Measurements from ENCODE around the gene KLC4. TPM values are rescaled to one million over a fixed set of nuclear protein-coding genes. Genes with fewer than 3 reads are reported as not detected.
A peak's percentile ranks its signal among the peaks of the same experiment; 100 is the strongest.

The KLC4 gene
- total RNA-seq, 2 experiments from 2014 or later: 19.3 to 20.3 TPM

DNA sequence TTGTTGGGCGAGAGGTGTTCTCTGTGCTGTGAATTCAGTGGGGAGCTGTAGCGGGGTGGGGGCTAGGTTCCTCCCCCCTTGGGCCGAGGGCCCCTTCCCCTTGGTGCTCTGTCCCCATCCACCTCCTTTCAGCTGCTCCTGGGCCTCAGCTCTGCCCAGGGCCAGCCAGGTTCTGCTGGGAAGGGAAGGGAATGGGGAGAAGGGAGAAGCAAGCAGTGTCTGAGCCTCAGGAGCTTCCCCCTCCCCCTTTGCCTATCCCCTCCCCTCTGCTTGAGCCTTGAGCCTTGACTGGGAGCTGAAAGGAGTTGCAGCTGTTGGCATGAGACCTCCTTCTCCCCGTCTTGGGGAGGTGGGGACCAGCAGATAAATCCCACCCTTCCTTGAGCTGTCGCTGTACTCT is 38.6 kb upstream of the KLC4 start:
- Mint-ChIP-seq H3K4me3 (peak overlapping the region; percentile 85), H3K4me1 (peaks cover 49% of the 10 kb centered on the region), H3K9me3 (no peaks in the 10 kb centered on the region), H3K36me3 (ENCODE audit: low read depth) (peaks cover 59% of the 10 kb centered on the region), H3K27ac (peak overlapping the region; percentile 79), H3K27me3 (no peaks in the 10 kb centered on the region)
- DNase-seq: no peak
- CTCF ChIA-PET: interaction anchor here (0.9 to 2.3 kb wide), 6 partner anchors 8 to 123 kb away, joined by 3 to 13 read pairs (median 4); partner anchors contain the start of genes KLC4 and MRPL2
- POLR2A ChIA-PET: interaction anchor here (0.9 to 3.8 kb wide), 9 partner anchors 8 to 496 kb away, joined by 3 to 27 read pairs (median 5); partner anchors contain the start of genes CNPY3, CUL7, PEX6 and POLR1C

DNA sequence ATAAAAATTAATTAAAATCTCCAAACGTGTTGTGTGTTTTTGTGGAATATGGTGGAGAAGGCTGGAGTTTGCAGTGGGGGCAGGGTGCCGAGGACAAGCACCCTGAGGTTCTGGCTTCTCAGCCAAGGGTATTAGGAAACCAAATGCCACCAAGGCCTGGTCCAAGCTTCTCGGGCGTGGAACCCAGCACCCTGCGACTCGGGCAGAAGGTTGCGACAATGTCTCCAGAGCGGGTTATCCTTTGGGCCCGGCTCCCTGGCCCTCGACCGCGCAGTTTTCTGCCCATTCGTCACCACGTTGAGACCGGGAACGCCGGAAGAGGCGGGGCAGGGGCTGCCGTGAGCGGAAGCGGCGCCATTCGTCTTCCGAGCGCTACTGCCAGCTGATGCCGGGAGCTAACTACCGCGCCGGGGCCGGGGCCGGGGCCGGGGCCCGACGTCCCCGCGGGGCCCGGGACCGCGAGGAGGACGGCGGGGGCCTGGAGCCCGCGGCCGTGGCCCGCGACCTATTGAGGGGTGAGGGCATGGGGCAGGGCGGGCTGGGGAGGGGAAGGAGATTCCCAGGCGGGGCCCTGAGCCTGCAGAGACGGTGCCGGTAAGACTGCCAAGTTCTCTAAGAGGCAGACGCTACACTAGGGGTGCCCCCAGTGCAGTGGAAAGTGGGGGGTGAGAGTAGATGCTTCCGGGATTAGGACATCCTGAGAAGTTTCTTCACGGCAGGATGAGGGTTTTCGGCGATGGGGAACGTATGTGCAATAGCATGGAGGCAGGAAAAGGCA is 38.0 kb upstream of the KLC4 start, which contains the start of gene RRP36:
Gene RRP36, plus strand, starts transcription at position 354 of the 778 bp plus-strand sequence. Its CDS starts 32 bp downstream, at position 386.
- peaks cover 46% of the 10 kb centered on the region for H3K4me1 Mint-ChIP-seq
- no peaks in the 10 kb centered on the region for H3K27me3 Mint-ChIP-seq
- peaks cover 62% of the 10 kb centered on the region for H3K36me3 Mint-ChIP-seq (ENCODE audit: low read depth)
- H3K4me3 Mint-ChIP-seq: peak within 1 kb of the TSS; percentile 85
- DNase-seq: peak; percentile 63
- no peaks in the 10 kb centered on the region for H3K9me3 Mint-ChIP-seq
- CTCF ChIA-PET: interaction anchor here (0.8 to 2.3 kb wide), 9 partner anchors 8 to 122 kb away, joined by 3 to 13 read pairs (median 3); partner anchors contain the start of genes CNPY3, KLC4, KLHDC3 and MEA1
- POLR2A ChIA-PET: interaction anchor here (0.7 to 3.8 kb wide), 14 partner anchors 7 to 1163 kb away, joined by 3 to 27 read pairs (median 4); partner anchors contain the start of genes CNPY3, CUL7, KLHDC3 and PEX6
- peak within 1 kb of the TSS; percentile 79 for H3K27ac Mint-ChIP-seq

DNA sequence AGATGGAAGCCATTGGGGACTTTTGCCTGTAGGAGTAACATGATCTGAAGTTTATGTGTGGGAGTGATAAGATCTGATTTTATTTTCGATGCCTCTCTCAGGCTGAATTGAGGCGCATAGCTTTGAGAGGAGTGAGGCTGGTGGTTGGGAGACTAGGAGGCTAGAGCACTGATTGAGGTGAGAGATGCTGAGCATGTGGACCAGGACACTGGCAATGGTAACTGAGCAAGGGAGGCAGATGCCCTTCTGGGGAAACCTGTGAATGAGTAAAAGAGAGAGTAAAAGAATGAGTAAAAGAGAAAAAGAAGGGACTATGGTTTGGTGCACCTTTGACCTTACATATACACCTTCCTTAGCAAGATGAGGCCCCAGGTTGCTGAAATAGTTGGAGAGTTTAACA is 35.0 kb upstream of the KLC4 start:
- H3K4me3 Mint-ChIP-seq: peak overlapping the region; percentile 7
- H3K4me1 Mint-ChIP-seq: peaks cover 31% of the 10 kb centered on the region
- ChIA-PET POLR2A (interaction anchor here (0.6 to 1.3 kb wide), 4 partner anchors 10 to 145 kb away, joined by 3 to 5 read pairs (median 4); partner anchors contain the start of genes KLHDC3, MEA1 and PPP2R5D), CTCF (interaction anchor here (0.6 kb wide), 1 partner anchor 395 kb away, joined by 3 read pairs; no protein-coding TSS in a partner anchor)
- no peak for DNase-seq
- peaks cover 59% of the 10 kb centered on the region for H3K36me3 Mint-ChIP-seq (ENCODE audit: low read depth)
- H3K27me3 Mint-ChIP-seq: no peaks in the 10 kb centered on the region
- H3K9me3 Mint-ChIP-seq: no peaks in the 10 kb centered on the region
- H3K27ac Mint-ChIP-seq: peak overlapping the region; percentile 37

DNA sequence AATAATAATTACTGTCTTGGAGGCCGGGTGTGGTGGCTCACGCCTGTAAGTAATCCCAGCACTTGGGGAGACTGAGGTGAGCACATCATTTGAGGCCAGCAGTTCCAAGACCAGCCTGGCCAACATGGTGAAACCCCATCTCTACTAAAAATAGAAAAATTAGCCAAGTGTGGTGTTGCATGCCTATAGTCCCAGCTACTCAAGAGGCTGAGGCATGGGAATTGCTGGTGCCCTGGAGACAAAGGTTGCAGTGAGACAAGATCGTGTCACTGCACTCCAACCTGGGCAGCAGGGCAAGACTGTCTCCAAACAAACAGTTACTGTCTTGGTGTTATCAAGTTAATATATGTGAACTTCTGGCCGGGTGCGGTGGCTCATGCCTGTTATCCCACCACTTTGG is 33.1 kb upstream of the KLC4 start:
- Mint-ChIP-seq H3K4me3 (no peak overlapping the region), H3K36me3 (ENCODE audit: low read depth) (peaks cover 56% of the 10 kb centered on the region), H3K4me1 (peaks cover 24% of the 10 kb centered on the region), H3K9me3 (no peaks in the 10 kb centered on the region), H3K27ac (no peak overlapping the region), H3K27me3 (no peaks in the 10 kb centered on the region)
- DNase-seq: no peak
- ChIA-PET CTCF (interaction anchor here (1.3 kb wide), 1 partner anchor 118 kb away, joined by 3 read pairs; no protein-coding TSS in a partner anchor), POLR2A (interaction anchor here (0.6 kb wide), 1 partner anchor 9 kb away, joined by 4 read pairs; no protein-coding TSS in a partner anchor)

DNA sequence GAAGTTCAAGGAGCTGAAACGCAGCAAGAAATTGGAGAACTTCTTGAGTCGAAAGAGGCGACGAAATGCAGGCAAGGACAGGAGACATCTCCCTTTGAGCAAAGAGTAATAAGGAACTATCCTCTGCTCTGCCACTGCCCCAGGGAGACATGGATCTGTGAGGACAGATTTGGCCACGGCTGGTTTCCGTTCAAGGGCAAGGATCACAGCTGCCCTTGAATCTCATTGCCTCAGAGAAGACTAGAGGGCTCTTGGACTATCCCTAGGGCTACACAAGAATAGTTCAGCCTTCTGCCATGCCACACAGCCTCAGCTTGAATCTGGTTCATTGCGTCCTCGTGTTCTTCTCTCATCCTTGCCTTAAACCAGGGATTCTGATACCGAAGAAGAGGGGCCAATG is 30.3 kb upstream of the KLC4 start:
- ChIA-PET POLR2A (no interaction called here), CTCF (interaction anchor here (1.3 kb wide), 1 partner anchor 115 kb away, joined by 3 read pairs; no protein-coding TSS in a partner anchor)
- Mint-ChIP-seq H3K36me3 (ENCODE audit: low read depth) (peaks cover 67% of the 10 kb centered on the region), H3K27ac (no peak overlapping the region), H3K4me1 (peaks cover 15% of the 10 kb centered on the region), H3K4me3 (no peak overlapping the region), H3K9me3 (no peaks in the 10 kb centered on the region), H3K27me3 (no peaks in the 10 kb centered on the region)
- no peak for DNase-seq

DNA sequence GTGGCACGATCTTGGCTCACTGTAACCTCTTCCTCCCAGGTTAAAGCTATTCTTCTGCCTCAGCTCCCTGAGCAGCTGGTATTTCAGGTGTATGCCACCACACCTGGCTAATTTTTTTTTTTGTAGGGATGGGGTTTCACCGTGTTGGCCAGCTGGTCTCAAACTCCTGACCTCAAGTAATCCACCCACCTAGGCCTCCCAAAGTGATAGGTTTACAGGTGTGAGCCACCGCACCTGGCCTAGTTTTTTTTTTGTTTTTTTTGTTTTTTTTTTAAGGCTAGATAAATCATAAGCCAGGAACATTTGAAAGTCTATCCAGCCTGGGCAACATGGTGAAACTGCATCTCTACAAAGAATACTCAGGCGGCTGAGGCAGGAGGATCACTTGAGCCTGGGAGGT is 27.1 kb upstream of the KLC4 start:
- DNase-seq: no peak
- CTCF ChIA-PET: interaction anchor here (0.5 to 1.7 kb wide), 2 partner anchors 111 to 432 kb away, joined by 3 to 5 read pairs; no protein-coding TSS in a partner anchor
- H3K4me1 Mint-ChIP-seq: peaks cover 5% of the 10 kb centered on the region
- no peaks in the 10 kb centered on the region for H3K9me3 Mint-ChIP-seq
- peaks cover 49% of the 10 kb centered on the region for H3K36me3 Mint-ChIP-seq (ENCODE audit: low read depth)
- no peaks in the 10 kb centered on the region for H3K27me3 Mint-ChIP-seq
- no peak overlapping the region for H3K27ac Mint-ChIP-seq
- H3K4me3 Mint-ChIP-seq: no peak overlapping the region
- POLR2A ChIA-PET: interaction anchor here (1.6 kb wide), 1 partner anchor 18 kb away, joined by 3 read pairs; no protein-coding TSS in a partner anchor

DNA sequence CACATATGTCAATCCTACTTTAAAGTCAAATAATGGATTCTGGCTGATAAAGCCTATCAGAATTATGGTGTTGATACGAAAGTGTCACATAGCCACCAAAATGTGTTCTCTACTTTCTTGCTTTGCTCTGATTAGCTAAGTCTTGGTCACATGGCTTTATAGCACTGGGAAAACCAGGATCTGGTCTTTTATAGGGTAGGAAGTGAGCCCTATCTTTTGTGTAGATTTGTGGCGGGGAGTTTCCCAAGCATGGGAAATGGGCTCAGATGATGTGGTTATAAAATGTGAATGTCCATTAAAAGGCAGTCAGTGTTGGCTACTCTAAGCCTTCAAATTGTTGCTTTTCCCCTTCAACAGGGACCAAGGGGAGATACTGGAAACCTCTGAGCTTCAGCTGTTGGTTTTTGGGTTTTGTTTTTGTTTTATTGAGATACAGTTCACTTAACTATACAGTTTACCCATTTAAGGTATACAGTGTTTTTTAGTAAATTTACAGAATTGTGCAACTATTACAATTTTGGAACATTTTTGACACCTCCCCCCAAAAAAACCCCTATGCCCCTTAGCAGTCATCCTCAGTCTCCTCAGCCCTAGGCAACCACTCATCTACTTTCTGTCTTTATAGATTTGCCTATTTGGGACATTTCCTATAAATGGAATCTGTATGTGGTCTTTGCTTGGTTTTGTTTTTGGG is 25.8 kb upstream of the KLC4 start:
- Mint-ChIP-seq H3K36me3 (ENCODE audit: low read depth) (peaks cover 52% of the 10 kb centered on the region), H3K4me1 (peaks cover 5% of the 10 kb centered on the region), H3K27me3 (no peaks in the 10 kb centered on the region), H3K4me3 (no peak overlapping the region), H3K27ac (peak overlapping the region; percentile 12), H3K9me3 (no peaks in the 10 kb centered on the region)
- POLR2A ChIA-PET: interaction anchor here (1.7 kb wide), 1 partner anchor 13 kb away, joined by 5 read pairs; the partner anchor contains the start of gene RRP36
- CTCF ChIA-PET: interaction anchor here (1.7 kb wide), 1 partner anchor 110 kb away, joined by 5 read pairs; no protein-coding TSS in a partner anchor
- no peak for DNase-seq

DNA sequence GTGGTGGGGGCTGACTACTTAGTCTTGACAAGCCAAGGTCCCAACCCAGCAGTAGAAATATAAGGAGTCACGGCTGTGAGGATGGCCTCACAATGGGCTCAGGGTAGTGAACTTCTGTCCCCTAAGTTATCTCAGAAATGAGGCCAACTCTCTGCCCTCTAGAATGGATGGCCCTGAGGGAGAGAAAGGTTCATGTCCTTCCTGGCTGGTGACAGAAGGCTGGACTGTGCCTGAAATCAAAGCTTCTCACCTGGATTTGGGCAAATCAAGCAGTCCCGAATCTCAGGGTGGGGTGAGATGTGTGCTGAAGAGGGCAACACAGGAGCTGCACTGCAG is 25.3 kb upstream of the KLC4 start:
- no peak for DNase-seq
- H3K27me3 Mint-ChIP-seq: no peaks in the 10 kb centered on the region
- H3K4me3 Mint-ChIP-seq: no peak overlapping the region
- peaks cover 5% of the 10 kb centered on the region for H3K4me1 Mint-ChIP-seq
- H3K9me3 Mint-ChIP-seq: no peaks in the 10 kb centered on the region
- H3K36me3 Mint-ChIP-seq (ENCODE audit: low read depth): peaks cover 50% of the 10 kb centered on the region
- CTCF ChIA-PET: interaction anchor here (0.8 kb wide), 1 partner anchor 18 kb away, joined by 4 read pairs; no protein-coding TSS in a partner anchor
- POLR2A ChIA-PET: interaction anchor here (1.7 kb wide), 1 partner anchor 13 kb away, joined by 5 read pairs; the partner anchor contains the start of gene RRP36
- no peak overlapping the region for H3K27ac Mint-ChIP-seq

DNA sequence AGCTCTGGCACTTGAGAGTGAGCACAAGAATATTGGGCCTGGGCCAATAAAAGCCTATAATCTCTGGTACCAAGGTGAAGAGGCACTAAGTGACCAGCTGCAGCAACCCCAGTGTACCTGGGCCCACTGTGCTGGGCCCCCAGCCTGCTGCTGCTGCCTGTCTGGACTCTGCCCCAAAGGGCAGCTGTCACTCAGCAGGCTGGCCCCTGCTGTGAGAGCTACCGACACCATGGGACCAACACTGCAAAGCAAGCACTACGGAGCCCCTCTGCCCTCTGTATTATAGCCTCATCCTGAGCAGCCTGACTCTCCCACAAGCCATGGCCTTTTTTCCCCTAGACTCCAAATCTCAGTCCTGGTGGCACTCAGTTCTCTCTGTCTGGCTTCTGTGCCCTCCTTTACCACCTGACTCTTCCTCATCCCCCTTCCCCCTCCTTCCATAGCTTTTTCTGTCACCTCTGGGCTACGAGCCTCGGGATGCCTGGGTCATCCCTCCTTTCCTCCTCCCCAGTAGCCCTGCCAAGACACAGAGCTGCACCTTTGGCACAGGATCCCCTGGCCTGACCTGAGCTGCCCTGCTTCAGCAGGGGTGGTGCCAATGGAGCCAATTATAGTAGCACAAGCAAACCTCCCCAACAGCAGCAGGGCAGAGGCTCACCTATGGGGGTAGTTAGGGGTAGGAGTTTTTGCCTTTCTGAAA is 23.8 kb upstream of the KLC4 start:
- H3K27ac Mint-ChIP-seq: no peak overlapping the region
- DNase-seq: no peak
- no peaks in the 10 kb centered on the region for H3K9me3 Mint-ChIP-seq
- H3K36me3 Mint-ChIP-seq (ENCODE audit: low read depth): peaks cover 47% of the 10 kb centered on the region
- POLR2A ChIA-PET: interaction anchor here (0.8 to 1.2 kb wide), 3 partner anchors 10 to 392 kb away, joined by 3 to 4 read pairs (median 3); partner anchors contain the start of gene ABCC10
- peaks cover 5% of the 10 kb centered on the region for H3K4me1 Mint-ChIP-seq
- CTCF ChIA-PET: no interaction called here
- H3K27me3 Mint-ChIP-seq: no peaks in the 10 kb centered on the region
- H3K4me3 Mint-ChIP-seq: no peak overlapping the region

DNA sequence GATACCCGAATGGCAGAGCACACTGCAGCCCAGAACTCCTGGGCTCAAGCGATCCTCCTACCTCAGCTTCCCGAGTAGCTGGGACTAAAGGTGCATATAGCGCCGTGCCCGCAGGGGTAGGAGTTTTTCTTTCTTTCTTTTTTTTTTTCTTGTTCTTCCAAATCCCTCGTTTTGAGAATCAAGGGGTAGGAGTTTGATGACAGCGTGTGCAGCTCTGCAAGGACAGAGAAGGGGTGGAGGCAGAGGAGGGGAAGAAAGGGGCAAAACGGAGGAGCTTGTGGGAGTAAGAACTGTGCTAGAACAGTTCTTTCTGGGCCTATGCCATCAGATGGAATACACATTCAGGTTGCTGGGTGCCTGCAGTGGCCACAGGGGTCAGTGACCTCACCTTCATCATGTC is 22.7 kb upstream of the KLC4 start:
- peaks cover 42% of the 10 kb centered on the region for H3K36me3 Mint-ChIP-seq (ENCODE audit: low read depth)
- ChIA-PET CTCF (no interaction called here), POLR2A (no interaction called here)
- no peaks in the 10 kb centered on the region for H3K9me3 Mint-ChIP-seq
- H3K4me3 Mint-ChIP-seq: no peak overlapping the region
- peaks cover 5% of the 10 kb centered on the region for H3K4me1 Mint-ChIP-seq
- no peaks in the 10 kb centered on the region for H3K27me3 Mint-ChIP-seq
- no peak overlapping the region for H3K27ac Mint-ChIP-seq
- DNase-seq: no peak

DNA sequence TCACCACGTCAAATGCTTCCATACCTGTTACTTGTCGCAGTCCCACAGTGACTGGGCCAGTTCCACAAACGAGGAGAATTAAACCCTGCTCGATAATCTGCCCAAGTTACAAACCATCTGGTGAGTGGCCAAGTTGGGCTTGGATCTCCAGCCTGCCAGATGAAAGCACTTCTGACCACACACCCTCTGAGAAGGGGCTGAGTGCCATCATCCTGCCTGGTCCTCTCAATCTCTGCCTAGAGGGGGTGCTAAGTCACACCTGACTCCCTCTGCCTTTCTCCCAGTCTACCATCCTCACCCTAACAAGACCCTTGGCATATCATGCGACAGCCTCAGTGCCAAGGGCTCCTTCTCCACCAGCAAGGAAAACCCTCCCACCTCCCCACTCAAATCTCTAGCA is 22.2 kb upstream of the KLC4 start:
- H3K4me3 Mint-ChIP-seq: no peak overlapping the region
- DNase-seq: no peak
- ChIA-PET CTCF (no interaction called here), POLR2A (no interaction called here)
- H3K27me3 Mint-ChIP-seq: no peaks in the 10 kb centered on the region
- H3K4me1 Mint-ChIP-seq: peaks cover 3% of the 10 kb centered on the region
- H3K27ac Mint-ChIP-seq: no peak overlapping the region
- peaks cover 41% of the 10 kb centered on the region for H3K36me3 Mint-ChIP-seq (ENCODE audit: low read depth)
- H3K9me3 Mint-ChIP-seq: no peaks in the 10 kb centered on the region

DNA sequence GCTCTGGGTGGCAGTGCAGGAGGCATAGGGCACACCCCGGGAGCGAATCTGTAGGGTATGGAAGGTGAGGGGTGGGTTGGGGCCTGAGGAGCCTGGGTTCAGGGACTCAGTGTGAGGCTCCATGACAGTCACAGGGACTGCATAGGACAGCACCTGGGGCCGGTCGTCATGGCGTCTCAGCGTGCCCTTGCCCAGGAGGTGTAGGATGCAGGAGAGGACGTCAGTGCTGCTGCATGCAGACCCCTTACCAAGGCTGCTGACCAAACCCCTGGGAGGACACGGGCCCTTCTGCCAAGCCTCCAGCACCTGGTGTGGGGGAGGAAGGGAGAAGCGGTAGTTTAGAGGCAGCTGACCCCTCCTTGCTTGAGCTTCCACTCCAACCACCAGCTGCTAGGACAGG is 21.7 kb upstream of the KLC4 start:
- Mint-ChIP-seq H3K27me3 (no peaks in the 10 kb centered on the region), H3K9me3 (no peaks in the 10 kb centered on the region), H3K36me3 (ENCODE audit: low read depth) (peaks cover 44% of the 10 kb centered on the region), H3K4me3 (no peak overlapping the region), H3K27ac (no peak overlapping the region), H3K4me1 (peaks cover 3% of the 10 kb centered on the region)
- no peak for DNase-seq
- POLR2A ChIA-PET: no interaction called here
- CTCF ChIA-PET: no interaction called here

All from activated CD4-positive, alpha-beta memory T cell treated with anti-CD3 and anti-CD28 coated beads, Interleukin-2, amount 10 ng/mL, durations not matched to agents 7 days and 5 days (primary cell).